Mucosa of gallbladder (tissue), 1 donor: ENCODE results near the gene TNP2. TPM values are rescaled to one million over a fixed set of nuclear protein-coding genes. Genes with fewer than 3 reads are reported as not detected.

Source experiments
- DNase-seq: peaks from one replicate; pipeline ENCODE4 v3.0.0-alpha.2; 2020; ENCODE audit warnings: low spot score
- total RNA-seq: library from RNA; stranded (reverse); gene quantifications from one replicate; pipeline ENCODE4 v1.2.1, GENCODE V29; 2021
- donor health status: DM: no; HTN: no; CAD: no.

TNP2 gene
- total RNA-seq = not detected

DNA sequence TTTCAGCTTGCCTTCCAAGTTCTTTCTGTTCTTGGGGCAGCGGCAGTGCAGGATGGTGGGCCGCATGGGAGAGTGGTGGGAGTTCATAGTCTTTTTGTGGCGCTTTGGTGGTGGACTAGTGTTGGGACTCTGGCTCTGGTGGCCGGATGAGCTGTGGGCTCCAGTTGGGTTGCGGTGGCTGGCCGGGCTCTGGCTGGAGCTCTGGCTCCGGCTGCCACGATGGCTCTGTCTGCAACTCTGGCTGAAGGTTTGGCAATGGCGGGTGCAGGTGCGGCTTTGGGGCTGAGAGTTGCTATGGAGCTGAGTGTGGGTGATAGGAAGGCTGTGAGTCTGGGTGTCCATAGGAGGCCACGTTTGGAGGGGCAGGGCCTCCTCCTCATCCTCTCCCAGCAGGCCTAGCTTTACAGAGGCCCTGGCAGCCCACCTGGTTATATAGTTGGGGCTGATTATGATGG is at the start of gene TNP2:
TNP2 (minus strand) TSS at position 405 of the 455 bp plus-strand sequence; CDS start at position 342, 63 bp downstream.
- no peak for DNase-seq

DNA sequence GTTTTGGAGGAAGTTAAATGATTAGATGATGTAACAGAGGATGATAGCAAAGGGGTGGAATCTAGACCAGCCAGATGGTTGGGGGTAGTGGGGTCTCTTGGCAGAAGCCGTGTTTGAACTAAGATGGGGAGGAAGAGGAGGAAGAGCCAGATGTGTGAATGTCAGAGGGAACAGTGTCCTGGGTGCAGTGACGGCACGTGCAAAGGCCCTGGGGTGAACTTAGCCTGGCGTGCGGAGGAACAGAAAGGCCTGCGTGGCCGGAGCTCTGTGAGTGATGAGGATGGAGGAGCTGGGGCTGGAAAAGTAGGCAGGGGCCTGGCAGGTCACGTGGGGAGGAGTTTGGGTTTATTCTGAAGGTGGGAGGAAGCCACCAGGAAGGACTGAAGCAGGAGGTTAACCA is 49.7 kb upstream of the TNP2 start:
- DNase-seq = no peak

DNA sequence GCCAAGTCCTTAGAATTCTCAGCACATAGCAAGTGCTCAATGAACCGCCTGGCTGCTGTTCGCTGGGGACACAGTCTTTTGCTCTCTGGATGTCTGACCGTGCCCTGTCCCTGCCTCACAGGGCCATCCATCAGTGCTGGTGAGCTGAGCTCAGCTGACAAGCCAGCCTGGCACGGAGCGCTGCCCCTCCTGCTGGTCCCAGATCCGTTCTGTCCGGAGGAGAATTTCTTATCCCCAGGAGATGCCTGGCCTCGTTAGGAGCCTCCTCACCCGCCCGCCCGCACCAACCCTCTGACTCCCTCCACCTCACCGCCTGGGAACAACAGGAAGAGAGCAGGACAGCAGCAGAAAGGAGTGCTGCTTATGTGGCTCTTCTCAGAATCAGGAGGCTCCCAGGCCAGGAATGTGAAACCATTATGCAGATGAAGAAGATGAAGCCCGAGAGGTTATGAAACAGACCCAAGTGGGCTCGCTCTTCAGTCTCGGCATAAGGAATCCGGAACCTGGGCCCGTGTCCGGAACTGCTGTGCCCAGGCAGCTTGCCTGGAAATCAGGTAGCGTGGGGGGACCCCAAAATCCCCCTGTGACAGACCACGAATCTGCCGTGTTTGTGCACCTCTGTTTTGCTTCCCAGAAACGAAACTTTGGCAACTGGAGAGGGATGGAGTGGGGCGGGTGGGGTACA is 47.3 kb upstream of the TNP2 start:
- no peak for DNase-seq

DNA sequence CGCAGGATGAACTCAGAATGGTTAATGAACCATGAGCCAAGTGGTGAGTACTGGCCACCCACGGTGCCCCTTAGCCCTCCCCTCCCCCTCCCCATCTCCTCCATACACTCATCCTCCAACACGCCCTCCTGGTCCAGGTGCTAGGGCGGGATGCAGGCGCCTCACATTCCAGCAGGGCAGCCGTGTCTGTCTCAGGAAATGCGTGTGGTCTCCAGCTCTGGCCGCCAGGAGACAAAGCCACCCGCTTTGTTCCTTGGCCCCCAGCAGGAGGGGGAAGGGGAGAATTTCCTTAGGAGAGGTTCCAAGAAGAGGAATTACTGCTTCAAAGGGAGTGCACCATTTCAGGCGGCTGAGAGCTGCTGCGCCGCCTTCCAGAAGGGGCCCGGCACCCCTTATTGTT is 46.4 kb upstream of the TNP2 start:
- no peak for DNase-seq

DNA sequence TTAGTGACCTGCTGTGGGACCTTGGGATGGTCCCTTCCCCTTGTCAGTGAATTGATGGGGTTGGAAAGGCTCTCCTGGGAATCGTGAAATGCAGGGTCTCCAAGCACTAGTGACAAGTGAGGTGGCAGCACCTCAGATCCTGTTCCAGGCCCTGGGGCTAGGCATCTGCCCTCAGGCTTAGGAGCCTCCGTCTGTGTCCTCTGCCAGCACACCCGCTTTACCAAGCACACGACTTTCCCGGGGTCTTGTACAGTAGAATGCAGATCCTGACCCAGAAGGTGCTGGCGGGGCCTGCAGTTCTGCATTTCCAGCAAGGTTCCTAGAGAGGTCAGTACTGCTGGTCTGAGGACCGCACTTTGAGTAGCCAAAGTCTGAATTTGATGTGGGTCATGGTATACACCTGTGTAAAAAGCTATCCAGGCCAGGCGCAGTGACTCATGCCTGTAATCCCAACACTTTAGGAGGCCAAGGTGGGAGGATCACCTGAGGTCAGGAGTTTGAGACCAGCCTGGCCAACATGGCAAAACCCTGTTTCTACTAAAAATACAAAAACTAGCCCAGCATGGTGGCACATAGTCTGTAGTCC is 45.3 kb upstream of the TNP2 start:
- no peak for DNase-seq

DNA sequence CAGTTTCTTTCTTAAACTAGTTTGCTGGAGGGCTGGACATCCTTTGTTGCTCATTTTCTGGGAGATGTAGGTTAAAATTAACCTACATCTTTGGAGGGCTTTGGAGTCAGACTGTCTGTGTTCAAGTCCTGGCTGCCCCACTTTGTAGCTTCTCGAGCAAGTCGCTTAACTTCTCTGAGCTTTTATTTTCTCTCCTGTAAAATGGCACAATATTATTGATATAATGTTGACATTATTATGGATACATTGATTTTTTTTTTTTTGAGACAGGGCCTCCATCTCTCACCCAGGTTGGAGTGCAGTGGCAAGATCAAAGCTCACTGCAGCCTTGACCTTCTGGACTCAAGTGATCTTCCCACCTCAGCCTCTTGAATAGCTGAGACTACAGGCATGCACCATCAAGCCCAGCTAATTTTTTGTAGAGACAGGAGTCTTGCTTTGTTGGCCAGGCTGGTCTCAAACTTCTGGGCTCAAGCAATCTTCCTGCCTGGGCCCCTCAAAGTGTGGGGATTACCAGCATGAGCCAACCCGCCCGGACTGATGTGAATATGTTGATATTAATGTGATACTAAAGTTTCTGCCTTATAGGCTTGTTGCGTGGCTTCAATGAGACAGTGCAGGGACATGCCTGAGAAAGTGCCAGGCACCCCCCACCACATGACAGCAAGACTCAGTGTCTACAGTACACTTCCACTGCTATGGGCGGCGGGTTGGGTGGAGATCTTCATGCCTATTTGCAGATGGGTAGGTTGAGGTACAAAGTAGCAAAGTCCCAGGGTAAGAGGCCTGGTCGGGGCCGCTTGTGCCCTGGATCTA is 44.6 kb upstream of the TNP2 start:
- no peak for DNase-seq

DNA sequence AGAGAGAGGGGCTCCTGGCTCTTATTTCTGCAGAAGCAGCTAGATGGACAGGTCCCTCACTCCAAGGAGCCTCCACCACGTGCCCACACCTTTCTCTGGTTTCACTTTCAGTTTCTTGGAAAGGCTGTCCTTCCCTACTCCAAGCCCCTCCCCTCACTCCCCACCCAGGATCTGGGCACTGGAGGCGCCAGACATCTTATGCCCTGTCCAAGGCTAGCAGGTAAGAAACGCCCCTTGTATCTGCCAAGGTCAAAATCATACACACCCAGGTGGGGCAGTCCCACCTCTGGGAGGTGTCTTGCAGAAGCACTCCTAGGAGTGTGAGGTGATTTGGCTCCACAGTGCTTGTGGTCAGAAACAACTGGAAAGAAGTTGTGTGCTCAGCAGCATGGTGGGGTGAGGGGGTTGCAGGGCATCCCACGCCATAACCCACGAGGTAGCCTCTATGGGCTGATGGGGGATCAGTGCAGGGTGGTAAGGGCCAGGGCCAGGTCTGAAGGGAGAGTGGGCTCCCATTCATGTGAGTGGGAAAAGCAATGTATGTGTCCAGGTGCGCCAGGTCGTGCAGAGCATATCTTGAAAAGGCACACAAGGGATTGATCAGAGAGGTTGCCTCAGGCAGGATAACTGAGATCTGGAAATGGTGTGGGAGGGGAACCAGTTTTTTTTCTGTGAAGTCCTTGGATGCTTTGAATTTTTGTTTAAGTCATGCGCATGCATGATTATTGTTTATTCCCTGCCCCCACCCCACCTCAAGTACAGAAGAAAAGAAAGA is 43.8 kb upstream of the TNP2 start:
- DNase-seq = peak; percentile 28

DNA sequence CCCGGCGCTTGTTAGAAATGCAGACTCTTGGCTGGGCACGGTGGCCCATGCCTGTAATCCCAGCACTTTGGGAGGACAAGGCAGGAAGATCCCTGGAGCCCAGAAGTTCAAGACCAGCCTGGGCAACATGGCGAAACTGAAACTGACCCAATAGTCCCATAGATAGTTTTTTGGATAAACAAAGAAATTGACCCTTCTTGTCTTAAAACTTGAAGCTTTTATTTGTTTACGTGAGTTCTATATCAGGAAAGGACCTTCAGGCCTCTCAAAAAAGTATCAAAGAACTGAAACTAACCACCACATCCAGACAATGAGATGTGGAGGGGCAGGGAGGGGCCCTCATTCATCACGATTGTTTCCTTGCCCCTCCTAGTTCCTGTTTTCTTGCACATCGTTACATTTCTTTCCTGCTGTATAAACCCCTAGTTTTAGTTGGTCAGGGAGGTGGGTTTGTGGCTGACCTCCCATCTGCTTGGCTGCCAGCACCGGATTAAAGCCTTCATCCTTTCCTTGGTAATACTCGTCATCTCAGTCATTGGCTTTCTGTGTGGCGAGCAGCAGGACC is 42.0 kb upstream of the TNP2 start:
- DNase-seq = no peak

DNA sequence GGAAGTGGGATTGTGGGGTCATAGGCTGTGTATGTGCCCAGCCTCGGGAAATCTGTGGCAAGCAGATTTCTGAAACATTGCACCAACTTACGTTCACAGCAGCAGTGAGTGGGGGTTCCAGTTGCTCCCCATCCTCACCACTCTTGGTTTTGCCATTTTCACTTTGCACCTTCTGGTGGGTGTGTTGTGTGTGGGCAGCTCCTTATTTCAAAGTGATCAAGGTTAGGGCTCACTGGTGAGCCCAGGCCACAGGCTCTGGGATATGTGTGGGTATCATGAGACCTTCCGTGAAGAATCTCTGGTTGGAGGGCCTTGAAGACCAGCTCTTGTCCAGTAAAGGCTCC is 41.5 kb upstream of the TNP2 start:
- DNase-seq = no peak

DNA sequence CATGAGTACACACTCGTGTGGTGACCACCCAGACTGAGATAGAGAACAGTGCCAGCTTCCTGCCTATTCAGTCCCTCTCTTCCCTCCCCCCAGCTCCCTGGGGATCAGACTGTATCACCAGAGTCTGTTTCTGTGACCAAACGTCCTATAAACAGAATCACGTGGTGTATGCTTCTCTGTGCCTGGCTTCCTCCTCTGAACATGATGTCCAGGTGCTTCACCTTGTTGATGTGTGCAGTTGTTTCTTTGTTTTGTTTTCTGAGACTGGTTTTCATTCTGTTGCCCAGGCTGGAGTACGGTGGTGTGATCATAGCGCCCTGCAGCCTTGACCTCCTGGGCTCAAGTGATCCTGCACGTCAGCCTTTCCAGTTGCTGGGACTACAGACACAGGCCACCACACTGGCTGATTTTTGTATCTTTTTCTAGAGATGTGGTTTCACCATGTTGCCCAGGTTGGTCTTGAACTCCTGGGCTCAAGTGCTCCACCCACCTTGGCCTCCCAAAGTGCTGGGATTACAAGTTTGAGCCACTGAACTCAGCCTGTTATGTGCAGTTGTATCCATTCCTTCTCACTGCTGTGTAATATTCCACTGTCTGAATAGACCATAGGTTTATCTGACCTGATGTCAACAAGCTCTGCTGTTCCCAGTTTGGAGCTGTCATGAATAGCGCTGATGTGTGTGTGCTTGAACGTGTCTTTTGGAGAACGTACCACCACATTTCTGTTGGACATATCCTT is 40.9 kb upstream of the TNP2 start:
- DNase-seq = no peak

DNA sequence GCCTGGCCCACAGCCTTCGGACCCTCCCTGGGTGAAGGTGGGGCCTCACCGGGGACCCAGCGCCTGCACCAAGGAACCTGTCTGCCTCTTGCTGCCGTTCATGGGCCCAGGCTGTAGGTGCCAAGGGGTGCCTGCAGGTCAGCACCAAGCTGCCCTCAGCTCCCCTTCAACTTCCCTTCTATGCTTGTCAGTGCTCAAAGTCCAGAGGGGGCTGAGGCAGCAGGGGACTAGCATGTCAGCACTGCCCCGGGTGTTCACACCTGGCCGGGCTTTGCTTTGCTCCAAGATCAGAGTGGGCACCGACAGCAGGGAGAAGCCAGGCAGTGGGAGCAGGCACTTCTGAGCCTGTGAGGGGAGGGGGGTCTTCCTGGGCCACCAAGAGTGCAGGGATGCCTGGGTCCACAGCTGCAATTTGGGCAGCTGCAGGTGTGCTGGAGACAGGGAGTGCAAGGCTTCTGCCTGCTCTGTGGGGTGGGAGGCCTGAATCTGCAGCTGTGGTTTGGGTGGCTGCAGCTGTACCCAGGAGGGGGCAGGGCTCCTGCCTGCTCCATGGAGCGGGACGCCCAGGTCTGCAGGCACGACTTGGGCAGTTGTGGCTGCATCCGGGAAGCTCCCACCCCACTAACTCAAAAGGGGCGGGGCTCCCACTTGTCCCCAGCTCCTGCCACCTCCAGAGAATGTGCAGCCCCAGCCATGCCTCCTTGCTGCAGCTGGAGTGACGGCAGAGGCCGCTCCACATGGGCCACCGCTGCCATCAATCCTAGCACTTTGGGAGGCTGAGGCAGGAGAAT is 39.6 kb upstream of the TNP2 start:
- no peak for DNase-seq

DNA sequence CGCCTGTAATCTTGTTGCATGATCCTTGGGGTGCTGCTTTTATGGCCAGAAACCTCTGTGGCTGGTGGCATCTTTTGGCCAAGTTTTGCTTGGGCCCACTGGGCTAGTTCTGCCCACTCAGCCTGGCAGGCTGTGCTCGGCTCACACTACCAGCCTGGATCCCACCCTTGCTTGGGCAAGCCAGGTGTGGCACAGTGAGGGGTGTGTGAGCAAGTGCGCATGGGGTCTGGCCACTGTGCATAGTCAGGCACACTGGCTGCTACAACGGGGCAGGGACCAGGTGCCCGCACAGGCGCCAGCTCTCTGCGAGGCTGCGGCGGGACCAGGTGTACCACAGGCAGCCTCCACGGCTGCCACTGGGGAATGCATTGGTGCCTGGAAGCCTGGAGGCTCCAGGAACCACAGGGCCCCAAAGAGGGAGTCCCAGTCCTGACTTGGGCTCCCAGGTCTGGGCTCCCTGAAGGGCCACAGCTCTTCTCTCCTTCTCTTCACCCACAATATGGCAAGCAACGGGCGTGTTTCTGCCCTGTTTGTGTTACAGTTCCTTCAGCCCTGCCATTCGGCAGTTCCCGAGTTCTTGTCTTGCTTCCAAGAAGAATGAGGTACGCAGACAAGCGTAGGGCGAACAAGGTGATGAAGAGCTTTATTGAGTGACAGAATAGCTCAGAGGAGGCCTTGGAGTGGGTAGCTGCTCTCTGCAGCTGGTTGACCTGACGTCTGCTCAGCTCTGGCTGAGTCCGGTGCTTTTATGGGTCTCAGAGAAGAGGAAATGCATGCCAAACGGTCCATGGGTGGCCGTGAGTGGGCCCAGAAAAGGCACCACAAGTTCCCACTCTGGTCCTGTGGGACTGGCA is 38.7 kb upstream of the TNP2 start:
- DNase-seq = no peak

DNA sequence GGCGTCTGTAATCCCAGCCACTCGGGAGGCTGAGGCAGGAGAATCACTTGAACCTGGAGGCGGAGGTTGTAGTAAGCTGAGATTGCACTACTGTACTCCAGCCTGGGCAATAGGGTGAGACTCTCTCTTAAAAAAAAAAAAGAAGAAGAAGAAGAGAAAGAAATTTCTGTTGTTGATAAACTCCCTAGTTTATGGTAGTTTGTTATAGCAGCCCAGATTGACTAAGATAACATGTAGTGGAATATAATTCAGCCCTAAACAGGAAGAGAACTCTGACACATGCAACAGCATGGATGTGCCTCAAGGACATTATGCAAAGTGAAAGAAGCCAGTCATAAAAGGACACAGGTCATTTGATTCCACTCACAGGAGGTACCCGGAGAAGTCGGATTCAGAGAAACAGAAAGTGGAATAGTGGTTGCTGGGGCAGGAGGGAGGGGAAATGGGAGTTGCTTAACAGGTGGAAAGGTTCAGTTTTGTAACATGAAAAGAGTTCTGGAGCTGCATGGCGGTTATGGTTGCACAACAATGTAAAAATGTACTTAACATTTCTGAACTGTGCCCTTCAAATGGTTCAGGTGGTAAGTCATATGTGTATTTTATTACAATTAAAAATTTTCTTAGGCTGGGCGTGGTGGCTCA is 38.0 kb upstream of the TNP2 start:
- DNase-seq = no peak

DNA sequence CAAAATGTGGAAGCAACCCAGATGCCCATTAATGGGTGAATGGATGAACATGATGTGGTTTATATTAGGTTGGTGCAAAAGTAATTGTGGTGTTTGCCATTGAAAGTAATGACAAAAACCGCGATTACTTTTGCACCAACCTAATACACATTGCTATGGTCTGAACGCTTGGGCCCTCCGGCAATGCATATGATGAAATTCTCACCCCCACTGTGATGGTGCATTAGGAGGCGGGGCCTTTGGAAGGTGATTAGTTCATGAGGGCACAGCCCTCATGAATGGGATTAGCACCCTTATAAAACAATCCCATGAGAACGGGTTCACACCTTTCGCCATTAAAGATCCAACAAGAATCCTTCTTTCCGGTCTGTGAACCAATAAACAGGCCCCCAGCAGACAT is 37.3 kb upstream of the TNP2 start:
- DNase-seq = no peak

DNA sequence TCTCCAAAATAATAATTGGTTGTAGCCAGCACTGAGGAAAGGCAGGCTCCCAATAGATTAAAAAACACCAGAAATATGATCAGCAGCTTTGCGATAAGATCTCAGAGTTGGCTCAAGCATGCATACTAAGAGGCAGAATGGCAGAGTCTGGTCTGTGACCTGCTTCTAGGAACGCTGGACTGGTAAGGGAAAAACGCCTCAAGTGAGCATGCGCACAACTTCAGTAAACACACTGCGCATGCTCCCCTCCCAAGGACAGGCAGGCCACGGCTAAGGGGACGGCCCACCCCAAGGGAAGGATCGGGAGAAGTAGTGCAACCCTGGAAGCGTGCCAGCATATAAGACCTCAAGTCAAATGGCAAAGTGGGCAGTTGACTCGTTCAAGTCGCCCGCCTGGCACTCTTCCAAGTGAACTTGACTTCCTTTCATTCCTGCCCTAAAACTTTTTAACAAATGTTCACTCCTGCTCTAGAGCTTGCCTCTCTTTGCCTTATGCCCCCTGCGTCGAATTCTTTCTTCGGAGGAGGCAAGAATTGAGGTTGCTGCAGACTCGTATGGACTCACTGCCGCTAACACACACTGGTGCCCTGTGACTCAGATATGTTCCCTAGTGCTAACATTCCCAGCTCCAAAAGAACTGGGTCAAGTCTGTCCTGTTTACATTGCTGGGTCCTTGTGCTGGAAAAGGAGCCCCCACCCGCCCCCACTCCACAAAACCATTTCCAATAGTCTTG is 34.4 kb upstream of the TNP2 start:
- DNase-seq = no peak

DNA sequence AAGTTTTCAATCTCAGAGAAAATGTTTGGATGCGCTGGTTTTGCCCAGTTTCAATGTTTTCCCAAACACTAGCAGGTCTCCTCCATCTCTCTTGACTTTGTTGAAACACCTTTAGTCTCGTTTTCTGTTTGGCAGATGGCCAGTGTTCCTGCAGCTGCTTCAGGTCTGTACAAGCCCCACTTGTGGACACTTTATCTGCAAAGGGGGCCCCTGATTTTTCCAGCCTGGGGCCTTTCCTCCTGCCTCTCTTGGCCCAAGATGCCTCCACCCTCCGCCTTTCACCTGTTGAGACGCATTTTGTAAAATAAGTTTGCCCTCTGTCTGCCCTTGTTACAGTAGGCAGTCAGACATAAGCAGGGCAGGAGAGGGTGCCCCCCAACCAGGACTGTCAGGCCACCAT is 33.9 kb upstream of the TNP2 start:
- DNase-seq = no peak

DNA sequence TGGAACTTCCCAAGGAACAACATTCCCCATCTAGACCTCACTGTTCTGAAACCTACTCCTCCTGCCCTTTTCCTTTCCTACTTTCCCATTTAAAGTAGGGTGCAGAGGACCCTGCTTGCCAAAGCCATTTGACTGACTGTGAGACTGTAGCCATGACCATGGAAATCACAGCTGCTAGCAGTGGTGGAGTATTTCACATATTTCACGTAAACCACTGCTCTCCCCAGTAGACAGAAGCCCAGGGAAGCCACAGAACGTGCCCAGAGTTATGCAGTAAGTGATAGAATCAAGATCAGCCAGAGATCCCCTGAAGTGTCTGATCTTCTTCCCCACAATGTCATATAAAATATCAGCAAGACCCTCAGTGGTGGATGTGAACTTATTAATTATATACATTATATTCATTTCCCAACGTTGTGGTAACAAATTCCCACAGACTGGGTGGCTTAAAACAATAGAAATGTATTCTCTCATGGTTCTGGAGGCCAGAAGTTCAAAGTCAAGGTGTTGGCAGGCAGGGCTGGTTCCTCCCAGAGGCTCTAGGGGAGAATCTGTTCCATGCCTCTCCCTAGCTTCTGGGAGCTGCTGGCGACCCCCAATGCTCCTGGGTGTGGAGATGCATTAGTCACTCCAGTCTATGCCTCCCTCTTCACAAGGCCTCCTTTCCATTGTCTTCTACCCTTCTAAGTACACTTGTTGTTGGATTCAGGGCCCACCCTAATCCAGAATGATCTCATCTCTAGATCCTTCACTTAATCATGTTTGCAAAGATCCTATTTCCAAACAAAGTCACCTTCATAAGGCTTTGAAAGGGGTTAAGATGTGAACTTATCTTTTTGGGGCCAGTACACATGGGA is 32.7 kb upstream of the TNP2 start:
- no peak for DNase-seq
